ENCODE data around the gene RFWD3.

RFWD3 gene

GRCh38 chr16:74591876-74592650, 74.6 kb downstream of the RFWD3 start:
- no peak for TF ChIP-seq CTCF (conservative IDR thresholded peaks at IDR 0.05; ENCODE audit: low read depth)

DNA sequence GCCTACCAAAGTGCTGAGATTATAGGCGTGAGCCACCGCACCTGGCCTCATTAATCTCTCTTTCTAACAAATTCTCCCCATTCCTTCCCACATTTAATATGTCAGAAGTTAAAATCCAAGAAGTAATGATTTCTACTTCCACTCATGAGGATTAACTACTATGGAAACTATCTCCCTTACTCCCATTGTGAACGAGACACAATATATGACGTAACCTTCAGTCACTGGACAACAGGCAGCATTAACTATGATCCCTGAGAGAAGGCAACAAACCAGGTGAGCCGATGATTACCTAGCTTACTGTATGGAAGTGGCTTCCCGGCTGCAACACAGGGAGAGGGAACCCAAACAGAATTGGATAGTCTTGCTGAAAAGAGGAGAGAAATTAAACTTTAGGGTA, 79.7 kb downstream of the RFWD3 start:
- no peak overlapping the region for H3K27ac ChIP-seq
- no peak for TF ChIP-seq CTCF (conservative IDR thresholded peaks at IDR 0.05; ENCODE audit: low read depth)
- CTCF ChIA-PET, result interaction anchor here (0.6 kb wide), 1 partner anchor 87 kb away, joined by 3 read pairs; no protein-coding TSS in a partner anchor
- POLR2A ChIA-PET (ENCODE audit: low non-redundant PET), result no interaction called here
- no peak for DNase-seq (ENCODE audit: low spot score)

More at GRCh38 chr16:74591876-74592650, 74.6 kb downstream of the RFWD3 start:
- POLR2A ChIA-PET (ENCODE audit: low non-redundant PET), result no interaction called here
- CTCF ChIA-PET, result interaction anchor here (0.6 to 1.2 kb wide), 3 partner anchors 25 to 282 kb away, joined by 3 read pairs; no protein-coding TSS in a partner anchor
- 0 out of 2 replicates have a peak overlapping the region, but pooled peaks have one; percentile 6 for H3K27ac ChIP-seq
- DNase-seq (ENCODE audit: low spot score), result no peak

DNA sequence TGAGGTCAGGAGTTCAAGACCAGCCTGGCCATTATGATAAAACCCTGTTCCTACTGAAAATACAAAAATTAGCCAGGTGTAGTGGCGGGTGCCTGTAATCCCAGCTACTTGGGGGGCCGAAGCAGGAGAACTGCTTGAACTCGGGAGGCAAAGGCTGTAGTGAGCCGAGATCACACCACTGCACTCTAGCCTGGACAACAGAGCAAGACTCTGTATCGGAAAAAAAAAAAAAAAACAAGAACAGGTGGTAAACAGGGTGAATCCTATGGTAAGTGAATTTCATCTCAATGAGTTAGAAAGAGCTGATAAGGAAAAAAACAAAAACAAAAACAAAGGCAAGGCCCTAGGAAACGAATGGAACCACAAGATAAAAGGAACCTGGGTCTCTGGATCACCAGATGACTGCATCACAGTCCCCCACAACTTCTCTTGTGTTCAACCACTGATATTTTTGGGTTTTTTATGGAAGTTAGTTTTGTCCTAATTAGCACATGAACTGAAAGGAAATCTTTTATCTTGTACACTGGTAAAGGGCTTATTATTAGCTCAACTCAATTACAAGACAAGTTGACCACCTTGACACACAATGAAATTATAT, 80.7 kb downstream of the RFWD3 start:
- POLR2A ChIA-PET (ENCODE audit: low non-redundant PET), result no interaction called here
- no peak overlapping the region for H3K27ac ChIP-seq
- CTCF ChIA-PET, result interaction anchor here (0.7 to 0.8 kb wide), 2 partner anchors 131 to 277 kb away, joined by 4 to 6 read pairs; no protein-coding TSS in a partner anchor
- no peak for TF ChIP-seq CTCF (conservative IDR thresholded peaks at IDR 0.05; ENCODE audit: low read depth)
- DNase-seq (ENCODE audit: low spot score), result no peak

DNA sequence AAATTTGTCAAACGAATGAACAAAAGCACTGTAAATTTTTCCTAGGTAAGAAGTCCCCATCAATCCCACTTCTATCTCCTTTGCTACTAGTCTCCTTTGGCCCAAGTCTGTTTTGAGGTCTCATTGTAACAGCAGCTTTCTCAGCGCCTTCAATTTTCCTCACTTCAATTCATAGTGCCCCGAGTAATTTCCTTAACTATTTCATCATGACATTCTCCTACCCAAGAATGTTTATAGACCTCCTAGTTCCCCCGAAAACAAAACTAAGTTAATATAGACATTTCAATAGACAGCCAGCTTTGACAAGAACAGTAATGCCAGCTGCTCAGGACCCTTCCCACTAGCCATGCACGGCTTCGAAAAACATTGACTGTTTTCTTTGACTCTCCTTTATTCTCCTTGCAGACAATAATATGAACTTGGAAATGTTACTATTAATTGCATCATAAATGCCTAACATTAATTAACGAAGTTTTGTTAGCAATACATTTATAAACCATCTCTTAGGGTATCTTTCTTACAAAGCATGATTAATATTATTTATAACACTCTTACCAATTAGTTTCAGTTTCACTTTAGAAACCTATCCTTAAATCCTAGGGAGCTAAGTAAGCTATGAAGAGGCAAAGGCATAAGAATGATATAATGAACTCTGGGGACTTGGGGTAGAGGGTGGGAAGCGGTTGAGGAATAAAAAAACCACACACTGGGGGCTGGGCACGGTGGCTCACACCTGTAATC, 82.6 kb downstream of the RFWD3 start:
- H3K27ac ChIP-seq, result no peak overlapping the region; the same call in 1 of the 2 replicates
- no peak for DNase-seq (ENCODE audit: low spot score)
- CTCF ChIA-PET, result interaction anchor here (0.7 kb wide), 1 partner anchor 40 kb away, joined by 4 read pairs; no protein-coding TSS in a partner anchor
- POLR2A ChIA-PET (ENCODE audit: low non-redundant PET), result no interaction called here
- no peak for TF ChIP-seq CTCF (conservative IDR thresholded peaks at IDR 0.05; ENCODE audit: low read depth)

- ChIA-PET POLR2A (ENCODE audit: low non-redundant PET) (no interaction called here), CTCF (no interaction called here)
- no peak for DNase-seq (ENCODE audit: low spot score)
- H3K27ac ChIP-seq, result 0 out of 2 replicates have a peak overlapping the region, but pooled peaks have one; percentile 32
- TF ChIP-seq CTCF (conservative IDR thresholded peaks at IDR 0.05; ENCODE audit: low read depth), result no peak
Measured at GRCh38 chr16:74582970-74583369, 83.7 kb downstream of the RFWD3 start.

DNA sequence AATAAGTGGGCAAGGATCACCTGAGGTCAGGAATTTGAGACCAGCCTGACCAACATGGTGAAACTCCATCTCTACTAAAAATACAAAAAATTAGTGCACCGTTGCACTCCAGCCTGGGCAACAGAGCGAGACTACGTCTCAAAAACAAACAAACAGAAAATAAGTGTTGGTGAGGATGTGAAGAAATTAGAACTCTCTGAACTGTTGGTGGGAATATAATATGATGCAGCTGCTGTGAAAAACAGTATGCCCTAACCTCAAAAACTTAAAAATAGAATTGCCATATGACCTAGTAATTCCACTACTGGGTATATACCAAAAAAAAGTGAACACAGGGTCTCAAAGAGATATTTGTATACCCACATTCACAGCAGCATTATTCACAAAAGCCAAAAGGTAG, 85.8 kb downstream of the RFWD3 start:
- DNase-seq (ENCODE audit: low spot score), result no peak
- no peak overlapping the region for H3K27ac ChIP-seq
- CTCF ChIA-PET, result no interaction called here
- POLR2A ChIA-PET (ENCODE audit: low non-redundant PET), result no interaction called here
- TF ChIP-seq CTCF (conservative IDR thresholded peaks at IDR 0.05; ENCODE audit: low read depth), result no peak
